Stomach (tissue), 4 donors: ENCODE data around the gene DNAJC28.

Experiments
- CTCF ChIP-seq, 7 experiments: fragments of 450-650 bp in 4 of 7; fragments of 200-600 bp in 3 of 7; sonication (generic) in 3 of 7; IDR thresholded peaks; one replicate each; pipeline ENCODE4 v1.5.1; 2016 to 2019; ENCODE audit warnings: antibody characterized with exemption in 7 of 7, control low read depth in 2 of 7, mild to moderate bottlenecking in 1 of 7
- EP300 ChIP-seq: sonication (generic); formaldehyde crosslinking; IDR thresholded peaks from one replicate; pipeline ENCODE4 v1.6.1; 2017; ENCODE audit warnings: antibody characterized with exemption
- POLR2AphosphoS5 ChIP-seq, 3 donors: sonication (generic); formaldehyde crosslinking; IDR thresholded peaks; one replicate each; pipeline ENCODE4 v1.6.1; 2016; ENCODE audit warnings: antibody characterized with exemption in 3 of 3

GRCh38 chr21:33478182-33478581, 13.3 kb downstream of the DNAJC28 start:
- TF ChIP-seq CTCF (IDR thresholded peaks at IDR 0.05) (no peak), EP300 (no peak), POLR2AphosphoS5 (IDR thresholded peaks at IDR 0.05) (no peak)
